HL-60 (cell line): ENCODE measurements around the gene RNASE7.

Source experiments
- DNase-seq, 2 experiments: peaks; one replicate each; pipeline ENCODE4 v3.0.0-alpha.2; 2010 to 2020; ENCODE audit warnings: low read depth in 1 of 2, low spot score in 1 of 2
- H3K27ac ChIP-seq: fragments of 250-450 bp; sonication (Bioruptor Pico); replicated peaks from 2 replicates; pipeline ENCODE4 v1.5.1; 2020; ENCODE audit warnings: mild to moderate bottlenecking, moderate library complexity
- H3K27me3 ChIP-seq: fragments of 250-450 bp; sonication (Bioruptor Pico); 2 replicates; pipeline ENCODE4 v1.5.1; 2021; ENCODE audit warnings: mild to moderate bottlenecking, moderate library complexity; ENCODE audit not compliant: insufficient read depth, poor library complexity, severe bottlenecking
- H3K4me3 ChIP-seq: replicated peaks from 2 replicates; pipeline ENCODE4 v1.5.1; 2011; ENCODE audit warnings: mild to moderate bottlenecking, control low read depth, low read length; ENCODE audit not compliant: insufficient read depth
- CTCF ChIP-seq: IDR thresholded peaks from one replicate; pipeline ENCODE4 v1.5.1; 2011; ENCODE audit warnings: low read length, control low read depth, inconsistent platforms; ENCODE audit not compliant: insufficient read depth
- GABPA ChIP-seq: IDR thresholded peaks from 2 replicates; pipeline ENCODE4 v1.6.1; 2012; ENCODE audit warnings: low read depth
- POLR2AphosphoS5 ChIP-seq: IDR thresholded peaks from 2 replicates; pipeline ENCODE4 v1.6.1; 2012; ENCODE audit warnings: low read depth
- REST ChIP-seq: IDR thresholded peaks from 2 replicates; pipeline ENCODE4 v1.6.1; 2012; ENCODE audit warnings: low read depth; ENCODE audit not compliant: insufficient replicate concordance
- SPI1 ChIP-seq: IDR thresholded peaks from 2 replicates; pipeline ENCODE4 v1.6.1; 2012; ENCODE audit warnings: low read depth, mild to moderate bottlenecking, borderline replicate concordance

The RNASE7 gene

GRCh38 chr14:21029917-21030316, 12.2 kb upstream of the RNASE7 start, which contains the start of gene TPPP2:
TSS of gene TPPP2 (plus strand) at chr14:21030217. CDS start at chr14:21030582, 365 bp downstream.
- Histone ChIP-seq H3K27me3 (peaks cover 4% of the 10 kb centered on the region), H3K4me3 (no peak within 1 kb of the TSS), H3K27ac (no peak within 1 kb of the TSS)
- no peak for TF ChIP-seq GABPA
- no peak for DNase-seq

- H3K27me3 ChIP-seq = no peaks in the 10 kb centered on the region
- TF ChIP-seq POLR2AphosphoS5 (no peak), GABPA (no peak), REST (no peak), CTCF (no peak), SPI1 (no peak)
- H3K4me3 ChIP-seq = no peak overlapping the region
- H3K27ac ChIP-seq = no peak overlapping the region
- no peak for DNase-seq
Measured at GRCh38 chr14:21030531-21030930, 11.6 kb upstream of the RNASE7 start.

- DNase-seq = peak; percentile 54 to 84
- TF ChIP-seq SPI1 (no peak), CTCF (no peak), GABPA (no peak), POLR2AphosphoS5 (no peak), REST (no peak)
- no peak overlapping the region for H3K27ac ChIP-seq
Measured at GRCh38 chr14:21032326-21033132, 9.6 kb upstream of the RNASE7 start.

GRCh38 chr14:21033133-21033698, 8.9 kb upstream of the RNASE7 start:
- TF ChIP-seq REST (no peak), SPI1 (no peak), CTCF (no peak), GABPA (no peak), POLR2AphosphoS5 (no peak)
- H3K27me3 ChIP-seq = no peaks in the 10 kb centered on the region
- no peak for DNase-seq
- no peak overlapping the region for H3K27ac ChIP-seq
- no peak overlapping the region for H3K4me3 ChIP-seq

More at GRCh38 chr14:21032326-21033132, 9.6 kb upstream of the RNASE7 start:
- H3K27me3 ChIP-seq = no peaks in the 10 kb centered on the region
- no peak overlapping the region for H3K4me3 ChIP-seq
